Panc1 (cell line): ENCODE data around the gene ZMYM4.

Experiments
- CTCF ChIP-seq: fragments of 450-650 bp; IDR thresholded peaks from 2 replicates; pipeline ENCODE4 v1.5.1; 2017; ENCODE audit warnings: mild to moderate bottlenecking
- POLR2AphosphoS5 ChIP-seq: IDR thresholded peaks from 2 replicates; pipeline ENCODE4 v1.6.1; 2012; ENCODE audit warnings: mild to moderate bottlenecking, low read depth, low read length, moderate library complexity
- REST ChIP-seq, 2 experiments: IDR thresholded peaks; 2 replicates each; pipeline ENCODE4 v1.6.1; 2011 to 2012; ENCODE audit warnings: low read depth in 2 of 2, control low read depth in 1 of 2, low read length in 1 of 2, mild to moderate bottlenecking in 1 of 2, moderate library complexity in 1 of 2; ENCODE audit not compliant: insufficient read depth in 1 of 2
- SIN3A ChIP-seq: IDR thresholded peaks from 2 replicates; pipeline ENCODE4 v1.6.1; 2012; ENCODE audit warnings: low read depth, mild to moderate bottlenecking, low read length, moderate library complexity, borderline replicate concordance; ENCODE audit not compliant: insufficient read depth
- TCF7L2 ChIP-seq: IDR thresholded peaks from 2 replicates; pipeline ENCODE4 v1.6.1; 2011; ENCODE audit warnings: mild to moderate bottlenecking, low read depth, low read length, inconsistent platforms

- TF ChIP-seq CTCF (no peak), POLR2AphosphoS5 (no peak), REST (IDR thresholded peaks at IDR 0.05; ENCODE audit: insufficient read depth in 1 of 2, low read depth in 2 of 2, low read length in 1 of 2) (no peak), SIN3A (no peak), TCF7L2 (no peak)
These were observed 77.0 kb downstream of the ZMYM4 start for GRCh38 chr1:35345439-35345981.
